Fibroblast of lung (primary cell): ENCODE measurements around the gene RASGRF2. TPM values are rescaled to one million over a fixed set of nuclear protein-coding genes. Genes with fewer than 3 reads are reported as not detected.

Source experiments
- DNase-seq, 2 donors: peaks; one replicate each; pipeline versions ENCODE4 v3.0.0 to v3.0.0-alpha.2; 2010; ENCODE audit warnings: low read depth in 2 of 2
- H2AFZ ChIP-seq: 2 replicates; pipeline ENCODE4 v1.5.1; 2012; ENCODE audit warnings: low read length, control low read depth, inconsistent platforms
- H3K27ac ChIP-seq: 2 replicates; pipeline ENCODE4 v1.5.1; 2011; ENCODE audit warnings: low read length, control low read depth; ENCODE audit not compliant: insufficient read depth
- H3K27me3 ChIP-seq: 2 replicates; pipeline ENCODE4 v1.5.1; 2011; ENCODE audit warnings: mild to moderate bottlenecking, low read length; ENCODE audit not compliant: control insufficient read depth, insufficient read depth
- H3K36me3 ChIP-seq: 2 replicates; pipeline ENCODE4 v1.5.1; 2011; ENCODE audit warnings: low read length; ENCODE audit not compliant: control insufficient read depth, insufficient read depth
- H3K4me1 ChIP-seq: 2 replicates; pipeline ENCODE4 v1.5.1; 2011; ENCODE audit warnings: low read length; ENCODE audit not compliant: control insufficient read depth, insufficient read depth; ENCODE audit errors: extremely low read depth
- H3K4me2 ChIP-seq: 2 replicates; pipeline ENCODE4 v1.5.1; 2011; ENCODE audit warnings: low read length, control low read depth; ENCODE audit not compliant: insufficient read depth; ENCODE audit errors: extremely low read depth
- H3K4me3 ChIP-seq, 4 experiments: fragments of 200-600 bp in 1 of 4; sonication (generic) in 1 of 4; replicated peaks in 1 of 4; 2 replicates each; pipeline ENCODE4 v1.5.1; 2011 to 2016; ENCODE audit warnings: low read length in 4 of 4, low read depth in 3 of 4, mild to moderate bottlenecking in 3 of 4, control low read depth in 2 of 4, inconsistent platforms in 1 of 4, mixed read lengths in 1 of 4; ENCODE audit not compliant: insufficient read depth in 1 of 4; ENCODE audit errors: control extremely low read depth in 1 of 4
- H3K79me2 ChIP-seq: 2 replicates; pipeline ENCODE4 v1.5.1; 2012; ENCODE audit warnings: mild to moderate bottlenecking, low read length, inconsistent platforms; ENCODE audit not compliant: control insufficient read depth, insufficient read depth
- H3K9ac ChIP-seq: 2 replicates; pipeline ENCODE4 v1.5.1; 2011; ENCODE audit warnings: mild to moderate bottlenecking, low read length, control low read depth; ENCODE audit not compliant: insufficient read depth
- H3K9me3 ChIP-seq: 2 replicates; pipeline ENCODE4 v1.5.1; 2012; ENCODE audit warnings: low read depth, low read length; ENCODE audit not compliant: control insufficient read depth, insufficient read depth
- H4K20me1 ChIP-seq: 2 replicates; pipeline ENCODE4 v1.5.1; 2011; ENCODE audit warnings: low read length; ENCODE audit not compliant: control insufficient read depth, insufficient read depth; ENCODE audit errors: extremely low read depth
- EZH2 ChIP-seq: IDR thresholded peaks from 2 replicates; pipeline ENCODE4 v1.5.1; 2012; ENCODE audit warnings: low read length, control low read depth, mild to moderate bottlenecking; ENCODE audit errors: missing control alignments
- polyA plus RNA-seq, 2 donors: library from polyadenylated mRNA; depleted of rRNA in 1 of 2; stranded (reverse) in 1 of 2; unstranded in 1 of 2; fragments of >200 nt; gene quantifications; 2 replicates each; pipeline ENCODE4 v1.2.1, GENCODE V29; 2011 to 2012; ENCODE audit warnings: missing spikeins in 1 of 2
- total RNA-seq: library from RNA; depleted of rRNA; stranded (reverse); fragments of >200 nt; gene quantifications from 2 replicates; pipeline ENCODE4 v1.2.1, GENCODE V29; 2014
- TF ChIP-seq, protein P1 (sequence below), 2 donors: IDR thresholded peaks in 1 of 2; conservative IDR thresholded peaks in 1 of 2; 1 replicate in 1 of 2; 2 replicates in 1 of 2; pipeline ENCODE4 v1.5.1; 2011 to 2012; ENCODE audit warnings: low read length in 2 of 2, control low read depth in 1 of 2, inconsistent platforms in 1 of 2, low read depth in 1 of 2, mild to moderate bottlenecking in 1 of 2

Gene RASGRF2
- total and polyA plus RNA-seq, 2 donors (not counting 1 experiment from before 2014, with no cell fraction given) = 3.5 to 19.5 TPM

DNA sequence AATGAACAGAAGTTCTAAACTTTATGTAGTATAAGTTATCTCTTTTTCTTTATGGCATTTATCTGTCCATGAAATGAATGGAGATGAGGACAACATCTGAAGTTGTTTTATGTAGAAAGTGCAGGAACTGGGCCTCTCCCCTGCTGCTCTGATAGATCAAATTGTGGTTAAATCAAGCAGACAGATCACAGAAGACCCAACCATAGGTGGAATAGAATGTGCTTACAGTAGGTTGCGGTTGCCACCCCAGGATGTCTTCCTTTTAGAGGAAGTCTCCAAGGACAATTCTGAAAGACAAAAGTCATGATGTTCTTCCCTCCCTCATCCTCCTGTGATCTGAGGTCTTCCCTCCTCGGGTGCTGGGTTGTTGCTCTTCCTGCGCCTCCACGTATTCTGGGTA is 12.9 kb downstream of the RASGRF2 start:
- Histone ChIP-seq H4K20me1 (no peaks in the 10 kb centered on the region), H3K4me1 (peaks cover 6% of the 10 kb centered on the region), H3K79me2 (peaks cover 15% of the 10 kb centered on the region), H3K9me3 (no peaks in the 10 kb centered on the region), H3K9ac (no peak overlapping the region), H2AFZ (no peak overlapping the region), H3K27me3 (no peaks in the 10 kb centered on the region), H3K27ac (no peak overlapping the region), H3K36me3 (no peaks in the 10 kb centered on the region), H3K4me2 (no peak overlapping the region), H3K4me3 (no peak overlapping the region)
- no peak for TF ChIP-seq EZH2
- TF ChIP-seq, protein P1, sequence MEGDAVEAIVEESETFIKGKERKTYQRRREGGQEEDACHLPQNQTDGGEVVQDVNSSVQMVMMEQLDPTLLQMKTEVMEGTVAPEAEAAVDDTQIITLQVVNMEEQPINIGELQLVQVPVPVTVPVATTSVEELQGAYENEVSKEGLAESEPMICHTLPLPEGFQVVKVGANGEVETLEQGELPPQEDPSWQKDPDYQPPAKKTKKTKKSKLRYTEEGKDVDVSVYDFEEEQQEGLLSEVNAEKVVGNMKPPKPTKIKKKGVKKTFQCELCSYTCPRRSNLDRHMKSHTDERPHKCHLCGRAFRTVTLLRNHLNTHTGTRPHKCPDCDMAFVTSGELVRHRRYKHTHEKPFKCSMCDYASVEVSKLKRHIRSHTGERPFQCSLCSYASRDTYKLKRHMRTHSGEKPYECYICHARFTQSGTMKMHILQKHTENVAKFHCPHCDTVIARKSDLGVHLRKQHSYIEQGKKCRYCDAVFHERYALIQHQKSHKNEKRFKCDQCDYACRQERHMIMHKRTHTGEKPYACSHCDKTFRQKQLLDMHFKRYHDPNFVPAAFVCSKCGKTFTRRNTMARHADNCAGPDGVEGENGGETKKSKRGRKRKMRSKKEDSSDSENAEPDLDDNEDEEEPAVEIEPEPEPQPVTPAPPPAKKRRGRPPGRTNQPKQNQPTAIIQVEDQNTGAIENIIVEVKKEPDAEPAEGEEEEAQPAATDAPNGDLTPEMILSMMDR (conservative IDR thresholded peaks at IDR 0.05 in 1 of 2, IDR thresholded peaks at IDR 0.05 in 1 of 2; ENCODE audit: low read depth in 1 of 2, low read length in 2 of 2) = no peak
- no peak for DNase-seq

DNA sequence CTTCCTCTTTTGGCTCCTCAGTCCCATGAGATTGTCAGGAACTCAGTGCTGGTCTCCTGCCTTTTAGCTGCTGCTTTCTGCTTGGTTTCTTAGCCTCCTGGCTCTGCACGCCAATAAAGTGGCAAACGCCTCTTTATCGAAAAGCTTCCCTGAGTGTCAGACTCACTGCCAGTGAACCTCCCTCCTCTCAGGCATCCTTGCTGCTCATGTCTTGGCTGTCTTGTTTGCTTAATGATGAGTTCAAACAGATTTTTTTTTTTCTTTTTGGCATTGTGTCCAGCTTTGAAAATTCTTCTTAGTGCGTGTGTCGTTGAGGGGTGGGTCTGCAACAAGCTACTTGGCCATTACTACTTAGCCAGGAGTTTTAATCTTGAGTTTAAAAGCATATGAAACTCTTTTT is 14.9 kb downstream of the RASGRF2 start:
- Histone ChIP-seq H3K4me1 (no peaks in the 10 kb centered on the region), H3K4me3 (no peak overlapping the region), H3K36me3 (no peaks in the 10 kb centered on the region), H3K9me3 (no peaks in the 10 kb centered on the region), H2AFZ (no peak overlapping the region), H3K27me3 (no peaks in the 10 kb centered on the region), H3K27ac (no peak overlapping the region), H3K4me2 (peak overlapping the region; percentile 68), H3K79me2 (peaks cover 14% of the 10 kb centered on the region), H3K9ac (no peak overlapping the region), H4K20me1 (no peaks in the 10 kb centered on the region)
- TF ChIP-seq, protein P1 (conservative IDR thresholded peaks at IDR 0.05 in 1 of 2, IDR thresholded peaks at IDR 0.05 in 1 of 2; ENCODE audit: low read depth in 1 of 2, low read length in 2 of 2) = no peak
- TF ChIP-seq EZH2 = no peak
- peak; percentile 36 to 50 for DNase-seq

DNA sequence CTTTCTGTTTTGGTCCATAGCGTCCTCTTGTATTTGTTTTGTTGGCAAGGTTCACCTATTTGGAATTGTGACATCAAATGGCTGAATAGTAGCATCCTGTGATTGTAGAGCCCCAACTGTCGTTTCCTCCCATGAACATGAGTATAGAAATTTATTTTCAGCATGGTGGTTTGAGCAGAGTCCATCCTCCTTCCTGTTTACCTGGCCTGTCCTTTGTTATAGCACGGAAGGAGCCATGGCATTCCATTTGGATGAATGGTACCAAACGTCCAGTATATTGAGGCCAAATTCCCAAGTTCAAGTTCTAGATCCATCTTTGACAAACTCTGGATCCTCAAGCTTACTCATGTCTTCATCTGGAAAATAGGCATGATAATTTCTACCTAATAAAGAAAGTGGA is 16.8 kb downstream of the RASGRF2 start:
- H3K9ac ChIP-seq = no peak overlapping the region
- H2AFZ ChIP-seq = no peak overlapping the region
- H3K27ac ChIP-seq = no peak overlapping the region
- H3K36me3 ChIP-seq = no peaks in the 10 kb centered on the region
- H3K79me2 ChIP-seq = peaks cover 10% of the 10 kb centered on the region
- no peaks in the 10 kb centered on the region for H4K20me1 ChIP-seq
- no peaks in the 10 kb centered on the region for H3K27me3 ChIP-seq
- TF ChIP-seq EZH2 = no peak
- TF ChIP-seq, protein P1 (conservative IDR thresholded peaks at IDR 0.05 in 1 of 2, IDR thresholded peaks at IDR 0.05 in 1 of 2; ENCODE audit: low read depth in 1 of 2, low read length in 2 of 2) = no peak
- no peaks in the 10 kb centered on the region for H3K9me3 ChIP-seq
- H3K4me2 ChIP-seq = no peak overlapping the region
- H3K4me1 ChIP-seq = no peaks in the 10 kb centered on the region
- no peak overlapping the region for H3K4me3 ChIP-seq
- DNase-seq = peak in 1 of 2 donors; percentile 16
